Mesodermal cell (in vitro differentiated cells): ENCODE results near the gene SOX5.

Experiments used
- H3K27ac ChIP-seq: 2 replicates; pipeline ENCODE4 v1.7.0; 2013; ENCODE audit warnings: mild to moderate bottlenecking, low read depth, low read length, moderate library complexity; ENCODE audit not compliant: severe bottlenecking
- H3K36me3 ChIP-seq: 2 replicates; pipeline ENCODE4 v1.7.1; 2013; ENCODE audit warnings: mild to moderate bottlenecking, low read length, moderate library complexity; ENCODE audit not compliant: control insufficient read depth, insufficient read depth
- H3K4me1 ChIP-seq: one replicate; pipeline ENCODE4 v1.7.1; 2013; ENCODE audit warnings: mild to moderate bottlenecking, low read length; ENCODE audit not compliant: insufficient read depth, control insufficient read depth, poor library complexity, severe bottlenecking
- H3K4me3 ChIP-seq: 2 replicates; pipeline ENCODE4 v1.7.0; 2013; ENCODE audit warnings: low read length, control low read depth, mild to moderate bottlenecking; ENCODE audit not compliant: insufficient read depth, poor library complexity, severe bottlenecking; ENCODE audit errors: extremely low read depth
- H3K9me3 ChIP-seq: 2 replicates; pipeline ENCODE4 v1.7.1; 2013; ENCODE audit warnings: mild to moderate bottlenecking, low read length, moderate library complexity; ENCODE audit not compliant: control insufficient read depth
- WGBS, 2 experiments: methylation state at CpG; one replicate each; pipeline ENCODE4 v1.1.5; 2013; ENCODE audit warnings: missing lambda C conversion rate in 2 of 2; ENCODE audit not compliant: insufficient coverage in 2 of 2; 5-methylcytosine and 5-hydroxymethylcytosine counted together

Gene SOX5

DNA sequence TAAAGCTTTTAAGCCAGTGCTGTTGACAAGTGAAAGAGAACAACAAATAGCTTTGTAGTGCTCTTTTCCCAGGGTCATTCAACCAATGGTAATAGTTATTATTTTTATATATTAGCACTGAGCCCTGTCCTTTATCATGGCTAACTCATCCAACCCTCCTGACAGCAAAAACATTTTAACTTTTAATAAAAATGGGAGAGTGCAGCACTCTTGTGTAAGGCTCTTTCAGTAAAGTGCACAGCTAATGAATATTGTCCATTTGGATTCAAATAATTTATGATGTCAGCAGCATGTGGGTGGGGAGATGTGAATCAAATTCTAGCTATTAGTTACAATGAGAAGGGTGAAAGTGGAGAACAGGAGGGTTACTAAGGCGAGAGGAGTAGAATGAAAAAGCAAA is 185.7 kb downstream of the SOX5 start:
- WGBS, 2 experiments: no CpG with 5 or more reads among the region's 1 CpG
- no peak overlapping the region for H3K4me3 ChIP-seq
- H3K4me1 ChIP-seq: no peaks in the 10 kb centered on the region

DNA sequence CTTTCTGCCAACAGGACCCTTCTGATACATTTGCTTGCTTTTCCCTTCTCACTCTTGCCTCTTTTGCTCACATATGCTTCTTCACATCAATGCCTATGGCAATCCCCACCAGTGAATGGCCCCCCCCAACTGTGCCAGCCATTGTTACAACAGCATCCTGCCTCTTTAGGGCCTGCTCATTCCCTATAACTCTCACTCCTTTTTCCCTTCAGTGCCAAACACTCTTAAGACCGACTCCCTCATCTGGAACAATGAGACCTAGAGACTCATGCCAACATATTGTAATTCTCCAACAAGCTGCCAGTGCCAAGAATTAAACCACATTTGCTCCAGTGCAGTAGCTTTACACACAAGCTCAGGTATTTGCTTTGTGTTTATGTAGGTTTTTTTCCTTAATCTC is 189.0 kb downstream of the SOX5 start:
- Histone ChIP-seq H3K27ac (no peak overlapping the region), H3K9me3 (no peaks in the 10 kb centered on the region), H3K36me3 (no peaks in the 10 kb centered on the region), H3K4me3 (no peak overlapping the region), H3K4me1 (peaks cover 5% of the 10 kb centered on the region)
- WGBS, 2 experiments: 56% methylated on average over 1 of the region's 1 CpG; no CpG with 5 or more reads in 1 of the 2 experiments

More for the DNA sequence above, 185.7 kb downstream of the SOX5 start:
- no peak overlapping the region for H3K27ac ChIP-seq
- no peaks in the 10 kb centered on the region for H3K36me3 ChIP-seq
- no peaks in the 10 kb centered on the region for H3K9me3 ChIP-seq

DNA sequence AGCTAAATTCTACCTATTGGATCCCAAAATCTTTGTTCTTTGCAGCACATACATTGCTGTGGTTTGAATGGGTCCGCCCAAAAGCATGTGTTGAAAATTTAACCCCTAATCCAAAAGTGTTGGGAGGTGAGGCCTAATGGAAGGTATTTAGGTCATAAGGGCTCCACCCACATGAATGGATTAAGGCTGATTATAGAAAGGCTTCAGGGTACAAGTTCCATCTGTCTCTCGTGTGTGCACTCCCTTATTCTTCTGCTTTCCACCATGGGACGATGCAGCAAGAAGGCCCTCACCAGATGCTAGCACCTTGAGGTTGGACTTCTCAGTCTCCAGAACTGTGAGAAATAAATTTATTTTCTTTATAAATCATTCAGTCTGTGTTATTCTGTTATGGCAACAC is 190.9 kb downstream of the SOX5 start:
- H3K36me3 ChIP-seq: no peaks in the 10 kb centered on the region
- H3K9me3 ChIP-seq: no peaks in the 10 kb centered on the region
- H3K27ac ChIP-seq: no peak overlapping the region
- no peak overlapping the region for H3K4me3 ChIP-seq
- WGBS, 2 experiments: 100% methylated on average over 2 of the region's 3 CpGs; no CpG with 5 or more reads in 1 of the 2 experiments
- H3K4me1 ChIP-seq: peaks cover 5% of the 10 kb centered on the region

DNA sequence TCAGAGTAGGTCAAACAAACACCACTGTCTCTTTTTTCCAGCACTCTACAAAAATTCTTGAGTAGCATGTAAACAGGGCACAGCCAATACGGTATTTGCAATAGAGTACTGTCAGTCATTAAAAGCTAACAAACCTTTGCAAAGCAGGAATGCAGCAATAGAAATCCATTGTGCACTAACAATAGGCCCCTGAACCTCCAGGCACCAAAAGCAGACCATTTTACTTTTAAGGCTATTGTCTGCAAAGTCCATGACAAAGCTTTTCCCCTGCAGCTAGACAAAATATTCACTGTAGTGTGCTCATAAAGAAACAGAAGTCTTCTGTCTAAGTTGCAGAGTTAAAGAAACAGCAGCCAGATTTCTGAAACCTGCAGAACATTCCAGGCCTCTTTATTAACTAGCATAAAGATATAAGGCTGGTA is 191.9 kb downstream of the SOX5 start:
- no peak overlapping the region for H3K4me3 ChIP-seq
- peaks cover 5% of the 10 kb centered on the region for H3K4me1 ChIP-seq
- no peaks in the 10 kb centered on the region for H3K9me3 ChIP-seq
- H3K36me3 ChIP-seq: no peaks in the 10 kb centered on the region
- H3K27ac ChIP-seq: peak overlapping the region; percentile 19
- 33% methylated on average over 1 of the region's 1 CpG; no CpG with 5 or more reads in 1 of the 2 experiments for WGBS, 2 experiments

DNA sequence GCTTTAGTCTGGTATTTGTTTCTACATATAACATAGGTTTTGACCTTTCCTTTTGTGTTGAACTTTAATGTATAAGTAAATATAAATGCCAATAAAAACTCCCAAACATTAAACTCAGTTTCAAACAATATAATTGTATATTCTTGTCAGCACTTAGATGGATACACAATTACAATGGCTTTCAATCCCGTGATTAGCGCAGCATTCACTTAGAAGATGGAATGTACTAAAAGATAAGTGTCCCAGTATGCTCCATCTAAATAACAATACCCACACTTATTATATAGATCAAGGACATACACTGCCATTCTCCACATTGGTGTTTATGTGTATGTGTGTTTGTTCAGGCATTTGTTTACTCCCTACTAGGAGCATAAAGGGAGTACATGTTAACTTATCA is 193.1 kb downstream of the SOX5 start:
- Histone ChIP-seq H3K27ac (no peak overlapping the region), H3K9me3 (no peaks in the 10 kb centered on the region), H3K36me3 (no peaks in the 10 kb centered on the region), H3K4me1 (peaks cover 5% of the 10 kb centered on the region), H3K4me3 (no peak overlapping the region)
- WGBS, 2 experiments: no CpG with 5 or more reads among the region's 2 CpGs

DNA sequence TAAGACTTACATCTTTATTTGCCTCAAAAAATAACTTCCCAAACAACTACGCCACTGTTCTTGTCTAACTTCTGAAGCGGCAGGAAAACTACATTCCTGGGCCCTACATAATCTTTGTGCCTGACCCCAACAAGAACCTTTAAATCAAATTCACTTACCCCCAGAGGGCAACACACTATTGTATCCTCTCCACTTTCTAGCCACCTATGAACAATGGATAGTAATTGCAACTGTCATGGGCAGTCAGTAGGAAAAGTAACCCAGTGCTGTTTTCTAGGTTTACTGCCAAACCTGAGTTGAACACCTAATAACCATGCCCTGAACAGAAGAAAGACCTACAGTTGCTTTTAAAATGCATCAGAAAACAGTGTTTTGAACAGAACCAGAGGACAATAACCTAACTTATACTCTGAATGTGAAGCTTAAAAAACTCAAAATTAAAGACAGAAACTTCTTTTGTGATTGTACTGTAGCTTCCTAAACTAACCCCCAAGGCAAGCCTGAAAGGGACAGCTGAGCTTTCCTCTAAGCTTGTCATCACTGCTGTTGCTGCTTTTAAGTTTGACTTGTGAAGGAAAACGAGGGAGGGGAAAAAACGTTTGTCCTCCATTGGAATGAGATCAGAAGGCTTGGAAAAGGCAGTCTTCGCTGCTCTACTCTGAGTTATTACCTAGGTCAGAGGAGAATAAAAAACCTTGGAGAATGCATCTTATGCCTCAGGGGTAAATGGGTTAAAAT is 195.7 kb downstream of the SOX5 start:
- 58 to 78% methylated on average over 4 of the region's 5 CpGs for WGBS, 2 experiments
- Histone ChIP-seq H3K9me3 (no peaks in the 10 kb centered on the region), H3K27ac (peak overlapping the region; percentile 24), H3K4me1 (peaks cover 5% of the 10 kb centered on the region), H3K36me3 (no peaks in the 10 kb centered on the region), H3K4me3 (no peak overlapping the region)

DNA sequence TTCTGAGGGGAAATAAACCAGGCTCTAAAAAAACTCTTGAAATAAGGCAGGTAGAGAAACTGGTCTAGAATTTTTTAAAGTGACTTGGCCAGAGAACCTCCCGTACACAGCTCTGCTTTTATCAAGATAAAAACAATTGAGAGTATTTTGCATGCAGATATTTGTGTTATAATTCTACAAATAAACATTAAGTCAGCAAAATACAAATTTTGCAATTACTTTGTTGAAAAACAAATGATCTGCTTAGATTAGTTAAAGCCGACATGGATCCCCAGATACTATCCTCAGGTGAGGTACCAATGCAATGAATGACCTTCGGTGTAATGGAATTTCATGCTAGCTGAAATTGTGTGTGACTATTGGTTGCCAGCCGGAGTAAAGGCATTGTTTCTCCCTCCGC is 197.2 kb downstream of the SOX5 start:
- H3K27ac ChIP-seq: no peak overlapping the region
- WGBS, 2 experiments: 86 to 100% methylated on average over 1 of the region's 5 CpGs

DNA sequence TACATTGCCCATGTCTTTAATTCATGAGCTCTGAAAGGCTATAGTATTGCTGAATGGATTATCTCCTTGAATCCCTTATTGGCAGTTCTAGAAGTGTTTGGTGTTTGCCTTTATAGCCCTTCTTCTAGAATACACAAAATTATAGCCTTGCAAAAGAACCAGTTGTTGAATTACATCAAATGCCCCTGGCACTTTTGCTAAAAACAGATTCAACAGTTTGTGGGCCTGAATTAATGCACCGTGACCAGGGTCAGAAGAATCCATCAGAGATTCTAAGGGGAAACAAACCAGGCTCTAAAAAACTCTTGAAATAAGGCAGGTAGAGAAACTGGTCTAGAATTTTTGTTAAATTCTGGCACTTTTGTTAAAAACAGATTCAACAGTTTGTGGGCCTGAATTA is 197.8 kb downstream of the SOX5 start:
- Histone ChIP-seq H3K4me3 (no peak overlapping the region), H3K4me1 (no peaks in the 10 kb centered on the region), H3K36me3 (no peaks in the 10 kb centered on the region), H3K9me3 (no peaks in the 10 kb centered on the region), H3K27ac (no peak overlapping the region)
- 100% methylated on average over 1 of the region's 1 CpG; no CpG with 5 or more reads in 1 of the 2 experiments for WGBS, 2 experiments

More for the DNA sequence above, 197.2 kb downstream of the SOX5 start:
- peaks cover under 1% of the 10 kb centered on the region for H3K4me1 ChIP-seq
- H3K4me3 ChIP-seq: no peak overlapping the region
- H3K36me3 ChIP-seq: no peaks in the 10 kb centered on the region
- H3K9me3 ChIP-seq: no peaks in the 10 kb centered on the region

DNA sequence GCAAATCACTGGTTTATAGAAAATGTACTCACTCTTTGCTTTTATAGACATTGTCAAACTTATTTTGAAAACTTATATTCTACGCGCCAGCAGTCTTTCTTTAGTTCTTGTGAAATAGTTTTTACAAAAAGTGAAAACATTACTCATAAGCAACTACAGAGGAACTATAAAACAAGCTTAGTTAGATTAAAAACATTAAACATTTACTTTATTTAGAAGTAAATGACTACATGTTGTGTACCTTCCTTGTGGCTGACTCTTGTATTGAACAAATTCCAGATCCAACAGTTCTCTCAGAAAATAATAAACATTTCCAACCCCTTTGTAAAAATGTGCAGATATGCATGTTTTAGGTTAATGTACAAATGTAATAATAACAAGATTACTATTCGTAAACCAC is 198.5 kb downstream of the SOX5 start:
- Histone ChIP-seq H3K27ac (no peak overlapping the region), H3K36me3 (no peaks in the 10 kb centered on the region), H3K4me1 (no peaks in the 10 kb centered on the region), H3K4me3 (no peak overlapping the region), H3K9me3 (no peaks in the 10 kb centered on the region)
- WGBS, 2 experiments: no CpG with 5 or more reads among the region's 3 CpGs

DNA sequence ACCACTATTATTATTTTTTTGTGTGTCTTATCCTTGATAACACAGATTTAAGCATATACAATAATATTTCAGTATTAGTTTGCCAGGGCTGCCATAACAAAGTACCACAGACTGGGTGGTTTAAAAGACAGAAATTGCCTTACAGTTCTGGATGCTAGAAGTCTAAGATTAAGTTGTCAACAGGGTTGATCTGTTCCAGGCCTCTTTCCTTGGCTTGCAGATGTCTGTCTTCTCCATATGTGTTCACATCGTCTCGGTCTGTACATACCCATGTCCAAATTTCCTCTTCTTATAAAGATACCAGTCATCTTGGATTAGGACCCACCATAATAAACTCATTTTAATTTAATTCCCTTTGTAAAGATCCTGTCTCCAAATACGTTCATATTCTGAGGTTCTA is 204.8 kb downstream of the SOX5 start:
- Histone ChIP-seq H3K4me3 (no peak overlapping the region), H3K4me1 (no peaks in the 10 kb centered on the region), H3K9me3 (no peaks in the 10 kb centered on the region), H3K27ac (no peak overlapping the region), H3K36me3 (peaks cover 12% of the 10 kb centered on the region)
- WGBS, 2 experiments: 86 to 92% methylated on average over 2 of the region's 3 CpGs

DNA sequence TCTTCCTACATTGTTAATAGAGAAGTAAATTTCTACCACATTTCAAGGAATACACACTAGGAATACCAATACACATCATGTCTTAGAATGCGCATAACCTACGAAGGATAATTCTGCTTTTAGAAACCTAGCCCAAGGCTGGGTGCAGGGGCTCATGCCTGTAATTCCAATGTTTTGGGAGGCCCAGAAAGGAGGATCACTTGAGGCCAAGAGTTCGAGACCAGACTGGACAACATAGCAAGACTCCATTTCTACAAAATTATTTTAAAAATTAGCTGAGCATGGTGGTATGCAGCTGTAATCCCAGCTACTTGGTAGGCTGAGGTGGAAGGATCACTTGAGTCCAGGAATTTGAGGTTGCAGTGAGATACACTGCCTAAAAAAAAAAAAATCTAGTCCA is 206.9 kb downstream of the SOX5 start:
- H3K4me3 ChIP-seq: no peak overlapping the region
- 100% methylated on average over 2 of the region's 3 CpGs; no CpG with 5 or more reads in 1 of the 2 experiments for WGBS, 2 experiments
- peaks cover 32% of the 10 kb centered on the region for H3K36me3 ChIP-seq

More for the DNA sequence above, 206.9 kb downstream of the SOX5 start:
- Histone ChIP-seq H3K4me1 (no peaks in the 10 kb centered on the region), H3K27ac (no peak overlapping the region), H3K9me3 (no peaks in the 10 kb centered on the region)
